H9 (cell line): ENCODE data around the gene EDIL3. TPM values are rescaled to one million over a fixed set of nuclear protein-coding genes. Genes with fewer than 3 reads are reported as not detected.
A peak's percentile ranks its signal among the peaks of the same experiment; 100 is the strongest.

Experiments
- DNase-seq: peaks from one replicate; pipeline ENCODE4 v3.0.0-alpha.2; 2017
- H2AFZ ChIP-seq: one replicate; pipeline ENCODE4 v1.6.1; 2013; ENCODE audit warnings: mild to moderate bottlenecking, low read length, control low read depth, moderate library complexity
- H2AK5ac ChIP-seq: 2 replicates; pipeline ENCODE4 v1.6.1; 2013; ENCODE audit warnings: low read length, control low read depth, mixed read lengths; ENCODE audit not compliant: insufficient read length
- H2BK120ac ChIP-seq: one replicate; pipeline ENCODE4 v1.6.1; 2013; ENCODE audit warnings: low read depth, mild to moderate bottlenecking, low read length, control low read depth, inconsistent platforms; ENCODE audit not compliant: poor library complexity, severe bottlenecking
- H2BK12ac ChIP-seq: 2 replicates; pipeline ENCODE4 v1.6.1; 2013; ENCODE audit warnings: low read length, control low read depth, mixed read lengths, low read depth; ENCODE audit not compliant: insufficient read length
- H2BK15ac ChIP-seq: 2 replicates; pipeline ENCODE4 v1.6.1; 2013; ENCODE audit warnings: low read depth, low read length, control low read depth
- H2BK20ac ChIP-seq: one replicate; pipeline ENCODE4 v1.6.1; 2013; ENCODE audit warnings: low read depth, mild to moderate bottlenecking, low read length, control low read depth, inconsistent platforms; ENCODE audit not compliant: poor library complexity, severe bottlenecking
- H2BK5ac ChIP-seq: 2 replicates; pipeline ENCODE4 v1.6.1; 2013; ENCODE audit warnings: low read length, control low read depth, mixed read lengths; ENCODE audit not compliant: insufficient read length
- H3K14ac ChIP-seq: 2 replicates; pipeline ENCODE4 v1.6.1; 2013; ENCODE audit warnings: low read length, control low read depth; ENCODE audit not compliant: insufficient read depth
- H3K18ac ChIP-seq: 2 replicates; pipeline ENCODE4 v1.6.1; 2013; ENCODE audit warnings: low read depth, mild to moderate bottlenecking, mixed read lengths, low read length, control low read depth; ENCODE audit not compliant: insufficient read length
- H3K23ac ChIP-seq: 2 replicates; pipeline ENCODE4 v1.6.1; 2013; ENCODE audit warnings: low read length, control low read depth, mixed read lengths, low read depth; ENCODE audit not compliant: insufficient read length
- H3K23me2 ChIP-seq: 2 replicates; pipeline ENCODE4 v1.6.1; 2013; ENCODE audit warnings: low read depth, mild to moderate bottlenecking, mixed read lengths, low read length, control low read depth; ENCODE audit not compliant: insufficient read length, poor library complexity, severe bottlenecking
- H3K27ac ChIP-seq: 2 replicates; pipeline ENCODE4 v1.5.1; 2013; ENCODE audit warnings: low read length, control low read depth, mixed read lengths, low read depth; ENCODE audit not compliant: insufficient read length
- H3K27me3 ChIP-seq: 2 replicates; pipeline ENCODE4 v1.6.1; 2013; ENCODE audit warnings: low read length, control low read depth, inconsistent platforms; ENCODE audit not compliant: insufficient read depth
- H3K4ac ChIP-seq: 2 replicates; pipeline ENCODE4 v1.6.1; 2013; ENCODE audit warnings: low read depth, mild to moderate bottlenecking, control low read depth, inconsistent platforms, low read length, moderate library complexity
- H3K4me1 ChIP-seq: 2 replicates; pipeline ENCODE4 v1.6.1; 2013; ENCODE audit warnings: low read length, control low read depth, inconsistent platforms; ENCODE audit not compliant: insufficient read depth
- H3K4me2 ChIP-seq: 2 replicates; pipeline ENCODE4 v1.6.1; 2013; ENCODE audit warnings: low read length, control low read depth, mixed read lengths; ENCODE audit not compliant: insufficient read length, insufficient read depth
- H3K56ac ChIP-seq: 2 replicates; pipeline ENCODE4 v1.6.1; 2013; ENCODE audit warnings: low read depth, mild to moderate bottlenecking, mixed read lengths, low read length, control low read depth; ENCODE audit not compliant: insufficient read length
- H3K79me1 ChIP-seq: 2 replicates; pipeline ENCODE4 v1.6.1; 2013; ENCODE audit warnings: low read depth, mild to moderate bottlenecking, moderate library complexity, low read length, control low read depth, inconsistent platforms; ENCODE audit not compliant: insufficient read depth, poor library complexity, severe bottlenecking
- H3K79me2 ChIP-seq: 2 replicates; pipeline ENCODE4 v1.6.1; 2013; ENCODE audit warnings: low read length, control low read depth, inconsistent platforms; ENCODE audit not compliant: insufficient read depth
- H3K9ac ChIP-seq: 2 replicates; pipeline ENCODE4 v1.6.1; 2013; ENCODE audit warnings: low read length, control low read depth, mixed read lengths; ENCODE audit not compliant: insufficient read length; ENCODE audit errors: extremely low read depth
- H3K9me3 ChIP-seq: one replicate; pipeline ENCODE4 v1.6.1; 2013; ENCODE audit warnings: low read depth, low read length, inconsistent platforms; ENCODE audit not compliant: control insufficient read depth
- H3T11ph ChIP-seq: one replicate; pipeline ENCODE4 v1.6.1; 2013; ENCODE audit warnings: mild to moderate bottlenecking, low read length, control low read depth, inconsistent platforms
- H4K20me1 ChIP-seq: one replicate; pipeline ENCODE4 v1.6.1; 2013; ENCODE audit not compliant: control insufficient read depth, insufficient read length, insufficient read depth
- H4K5ac ChIP-seq: 2 replicates; pipeline ENCODE4 v1.6.1; 2013; ENCODE audit warnings: low read depth, mild to moderate bottlenecking, mixed read lengths, low read length, control low read depth; ENCODE audit not compliant: insufficient read length
- H4K8ac ChIP-seq: replicated peaks from 2 replicates; pipeline ENCODE4 v1.6.1; 2013; ENCODE audit warnings: low read length, control low read depth, mixed read lengths, low read depth; ENCODE audit not compliant: insufficient read length
- H4K91ac ChIP-seq: 2 replicates; pipeline ENCODE4 v1.6.1; 2013; ENCODE audit warnings: low read depth, mild to moderate bottlenecking, moderate library complexity, mixed read lengths, low read length, control low read depth; ENCODE audit not compliant: insufficient read length
- H3K27ac Mint-ChIP-seq, 3 experiments: 2 replicates in 2 of 3; 3 replicates in 1 of 3; pipeline ENCODE4 v1.8.0; 2020 to 2021; ENCODE audit warnings: mixed read lengths in 3 of 3, mild to moderate bottlenecking in 1 of 3, moderate library complexity in 1 of 3
- H3K27me3 Mint-ChIP-seq: 2 replicates; pipeline ENCODE4 v1.8.0; 2021; ENCODE audit warnings: low read depth, mild to moderate bottlenecking, moderate library complexity, mixed read lengths
- H3K36me3 Mint-ChIP-seq, 3 experiments: 2 replicates in 2 of 3; 3 replicates in 1 of 3; pipeline ENCODE4 v1.8.0; 2020 to 2021; ENCODE audit warnings: low read depth in 3 of 3, mixed read lengths in 3 of 3; ENCODE audit not compliant: insufficient read depth in 1 of 3
- H3K4me1 Mint-ChIP-seq, 2 experiments: 2 replicates each; pipeline ENCODE4 v1.8.0; 2020; ENCODE audit warnings: mixed read lengths in 2 of 2
- H3K4me3 Mint-ChIP-seq, 2 experiments: 2 replicates in 1 of 2; 3 replicates in 1 of 2; pipeline ENCODE4 v1.8.0; 2020 to 2021; ENCODE audit warnings: mild to moderate bottlenecking in 2 of 2, mixed read lengths in 2 of 2, moderate library complexity in 1 of 2
- H3K9me3 Mint-ChIP-seq, 2 experiments: 2 replicates in 1 of 2; 3 replicates in 1 of 2; pipeline ENCODE4 v1.8.0; 2020; ENCODE audit warnings: mild to moderate bottlenecking in 2 of 2, mixed read lengths in 2 of 2, moderate library complexity in 1 of 2
- CTCF ChIP-seq: fragments of 200-600 bp; sonication (generic); conservative IDR thresholded peaks from 3 replicates; pipeline ENCODE4 v1.8.0; 2021; ENCODE audit warnings: antibody characterized with exemption, mild to moderate bottlenecking
- WGBS: extraction: QIAGEN DNeasy Blood & Tissue Kit; methylation state at CpG from one replicate; pipeline ENCODE4 v1.1.7; 2013; ENCODE audit warnings: missing lambda C conversion rate, low lambda C conversion rate, mixed read lengths; ENCODE audit not compliant: insufficient read length; ENCODE audit errors: extremely low coverage; 5-methylcytosine and 5-hydroxymethylcytosine counted together
- total RNA-seq: library from RNA; stranded (reverse); gene quantifications from 2 replicates; pipeline ENCODE4 v1.2.1, GENCODE V29; 2021

The EDIL3 gene
- total RNA-seq, 1 experiment from 2014 or later, result 61.9 TPM

GRCh38 chr5:84374568-84374967, 10.1 kb downstream of the EDIL3 start:
- Histone ChIP-seq H3K79me2 (no peaks in the 10 kb centered on the region; the same call in 1 of the 2 replicates), H2AK5ac (no peak overlapping the region), H3K23me2 (no peaks in the 10 kb centered on the region), H3T11ph (no peak overlapping the region), H3K27me3 (no peaks in the 10 kb centered on the region), H4K8ac (no peak overlapping the region), H4K20me1 (no peaks in the 10 kb centered on the region), H2BK20ac (no peak overlapping the region), H2BK5ac (no peak overlapping the region), H2BK12ac (no peak overlapping the region), H3K18ac (no peak overlapping the region), H3K27ac (no peak overlapping the region), H2AFZ (no peak overlapping the region), H2BK15ac (no peak overlapping the region), H3K14ac (no peak overlapping the region), H4K5ac (no peak overlapping the region), H3K4ac (no peak overlapping the region), H3K23ac (no peak overlapping the region), H3K56ac (no peak overlapping the region), H3K9ac (no peak overlapping the region), H3K4me1 (peaks cover 2% of the 10 kb centered on the region; the same call in 1 of the 2 replicates), H4K91ac (no peak overlapping the region), H2BK120ac (no peak overlapping the region), H3K79me1 (peaks cover 3% of the 10 kb centered on the region), H3K4me2 (no peak overlapping the region), H3K9me3 (no peaks in the 10 kb centered on the region)
- Mint-ChIP-seq H3K4me1 (peaks cover 3 to 14% of the 10 kb centered on the region in 2 experiments; a peak in 2 of 4 replicates), H3K4me3 (no peak overlapping the region), H3K9me3 (no peaks in the 10 kb centered on the region), H3K36me3 (no peaks in the 10 kb centered on the region), H3K27me3 (no peaks in the 10 kb centered on the region), H3K27ac (peak overlapping the region in 2 of 3 experiments; percentile 34 to 85; a peak in 2 of 7 replicates)
- TF ChIP-seq CTCF, result no peak
- no peak for DNase-seq
- WGBS, result no CpG with 5 or more reads among the region's 4 CpGs
